AG04449 (cell line): ENCODE data around the gene STMN3.
A peak's percentile ranks its signal among the peaks of the same experiment; 100 is the strongest.

ENCODE experiments used
- CTCF ChIA-PET: fragments of 350-600 bp; formaldehyde crosslinking; extraction: SDS; loops from one replicate; lab custom pipeline; 2021; ENCODE audit warnings: antibody characterized with exemption; lab: Yijun Ruan, JAX
- POLR2A ChIA-PET: fragments of 400-600, 350-600 bp; formaldehyde crosslinking; extraction: SDS; loops from one replicate; lab custom pipeline; 2020; ENCODE audit warnings: antibody characterized with exemption, inconsistent platforms; lab: Yijun Ruan, JAX
- DNase-seq: peaks from one replicate; pipeline ENCODE4 v3.0.0-alpha.2; 2010; ENCODE audit warnings: low read depth, low spot score
- H3K4me3 ChIP-seq: 2 replicates; pipeline ENCODE4 v1.5.1; 2011; ENCODE audit warnings: low read depth, mild to moderate bottlenecking, control low read depth, low read length
- CTCF ChIP-seq: IDR thresholded peaks from one replicate; pipeline ENCODE4 v1.5.1; 2011; ENCODE audit warnings: mild to moderate bottlenecking, moderate library complexity, low read length, control low read depth, inconsistent platforms; ENCODE audit not compliant: insufficient read depth; ENCODE audit errors: missing control alignments

STMN3 gene

GRCh38 chr20:63658749-63659187 lies 5.5 kb upstream of the STMN3 start:
- H3K4me3 ChIP-seq: peak overlapping the region; percentile 88
- CTCF ChIA-PET: interaction anchor here (1.3 kb wide), 1 partner anchor 121 kb away, joined by 5 read pairs; the partner anchor contains the start of gene PTK6
- TF ChIP-seq CTCF: no peak
- POLR2A ChIA-PET: interaction anchor here (0.6 to 1.9 kb wide), 10 partner anchors 21 to 322 kb away, joined by 3 to 9 read pairs (median 4); partner anchors contain the start of genes GMEB2, PPDPF, PRPF6 and SLC2A4RG
- no peak for DNase-seq

- CTCF ChIA-PET: interaction anchor here (1.0 to 1.3 kb wide), 2 partner anchors 80 to 121 kb away, joined by 3 to 5 read pairs; partner anchors contain the start of gene PTK6
- peak; percentile 38 for DNase-seq
- peak within 1 kb of the TSS; percentile 88 for H3K4me3 ChIP-seq
- POLR2A ChIA-PET: interaction anchor here (0.6 to 1.9 kb wide), 11 partner anchors 11 to 323 kb away, joined by 3 to 9 read pairs (median 4); partner anchors contain the start of genes GMEB2, PPDPF, PRPF6 and SLC2A4RG
- TF ChIP-seq CTCF: no peak
These were observed 4.9 kb upstream of the STMN3 start, which contains the start of gene RTEL1 for GRCh38 chr20:63657937-63658748. Gene RTEL1 (plus strand): TSS chr20:63658312. CDS start chr20:63659403, 1,091 bp downstream.

GRCh38 chr20:63657260-63657936 lies 4.2 kb upstream of the STMN3 start:
- H3K4me3 ChIP-seq: peak overlapping the region; percentile 88
- POLR2A ChIA-PET: interaction anchor here (1.0 to 1.9 kb wide), 5 partner anchors 11 to 299 kb away, joined by 3 to 9 read pairs (median 5); partner anchors contain the start of genes GMEB2 and UCKL1
- DNase-seq: no peak
- CTCF ChIA-PET: interaction anchor here (1.0 to 1.3 kb wide), 2 partner anchors 79 to 120 kb away, joined by 3 to 5 read pairs; partner anchors contain the start of gene PTK6
- TF ChIP-seq CTCF: no peak

GRCh38 chr20:63656451-63656850 lies 3.2 kb upstream of the STMN3 start:
- ChIA-PET CTCF (no interaction called here), POLR2A (no interaction called here)
- no peak for DNase-seq
- no peak for TF ChIP-seq CTCF
- no peak overlapping the region for H3K4me3 ChIP-seq

GRCh38 chr20:63655249-63655648 lies 2.0 kb upstream of the STMN3 start:
- POLR2A ChIA-PET: no interaction called here
- TF ChIP-seq CTCF: no peak
- CTCF ChIA-PET: no interaction called here

More at GRCh38 chr20:63655249-63655648, 2.0 kb upstream of the STMN3 start:
- no peak overlapping the region for H3K4me3 ChIP-seq
- no peak for DNase-seq
